Stimulated activated CD4-positive, alpha-beta T cell treated with anti-CD3 and anti-CD28 coated beads, Interleukin-4, amount 100 ng/mL, for 48 hours (primary cell): ENCODE results near the gene KCNV2.
"Not testable (repeated sequence)": the region's sequence is repeated elsewhere in the genome, so short reads cannot be mapped to it uniquely, and the experiment has no call there.

Source experiments
- DNase-seq, 2 donors: peaks; one replicate each; pipeline ENCODE4 v3.0.0-alpha.2; 2020; ENCODE audit warnings: low read depth in 2 of 2

Gene KCNV2

DNA sequence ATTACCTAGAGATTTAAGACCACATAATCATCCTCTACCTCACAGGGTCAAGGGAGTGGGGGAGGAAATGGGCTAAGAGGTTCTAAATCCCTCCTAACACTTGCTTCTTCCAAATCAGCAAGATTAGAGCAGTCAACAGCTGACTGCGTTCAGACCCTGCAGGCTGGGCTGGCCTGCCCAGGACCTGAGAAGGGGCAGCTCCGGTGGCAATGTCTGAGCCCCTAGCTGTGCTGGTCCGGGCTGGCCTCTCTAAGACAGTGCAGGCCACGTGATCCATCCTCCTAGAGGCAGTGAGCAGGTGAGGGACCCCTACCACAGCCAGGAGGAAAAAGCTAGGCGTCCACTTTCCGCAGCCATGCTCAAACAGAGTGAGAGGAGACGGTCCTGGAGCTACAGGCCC is at the start of gene KCNV2:
Gene KCNV2, plus strand, starts transcription at position 126 of the 400 bp plus-strand sequence. Its CDS starts 230 bp downstream, at position 356.
- DNase-seq, result no peak

DNA sequence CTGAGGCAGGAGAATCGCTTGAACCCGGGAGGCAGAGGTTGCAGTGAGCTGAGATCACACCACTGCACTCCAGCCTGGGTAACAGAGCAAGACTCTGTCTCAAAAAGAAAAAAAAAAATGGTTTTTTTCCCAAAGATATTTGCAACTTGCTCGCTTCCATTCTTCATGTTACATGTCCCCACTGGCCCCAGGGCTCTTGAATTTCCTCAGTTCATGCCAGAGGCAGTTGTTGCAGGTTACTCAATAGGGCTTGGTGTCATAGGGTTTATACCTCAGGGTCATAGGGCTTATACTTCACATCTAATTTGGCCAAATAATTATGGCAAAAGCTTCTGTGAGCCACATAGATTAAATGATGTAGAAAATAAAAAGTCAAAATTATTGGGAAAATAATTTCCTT is 44.1 kb upstream of the KCNV2 start:
- DNase-seq, result no peak

DNA sequence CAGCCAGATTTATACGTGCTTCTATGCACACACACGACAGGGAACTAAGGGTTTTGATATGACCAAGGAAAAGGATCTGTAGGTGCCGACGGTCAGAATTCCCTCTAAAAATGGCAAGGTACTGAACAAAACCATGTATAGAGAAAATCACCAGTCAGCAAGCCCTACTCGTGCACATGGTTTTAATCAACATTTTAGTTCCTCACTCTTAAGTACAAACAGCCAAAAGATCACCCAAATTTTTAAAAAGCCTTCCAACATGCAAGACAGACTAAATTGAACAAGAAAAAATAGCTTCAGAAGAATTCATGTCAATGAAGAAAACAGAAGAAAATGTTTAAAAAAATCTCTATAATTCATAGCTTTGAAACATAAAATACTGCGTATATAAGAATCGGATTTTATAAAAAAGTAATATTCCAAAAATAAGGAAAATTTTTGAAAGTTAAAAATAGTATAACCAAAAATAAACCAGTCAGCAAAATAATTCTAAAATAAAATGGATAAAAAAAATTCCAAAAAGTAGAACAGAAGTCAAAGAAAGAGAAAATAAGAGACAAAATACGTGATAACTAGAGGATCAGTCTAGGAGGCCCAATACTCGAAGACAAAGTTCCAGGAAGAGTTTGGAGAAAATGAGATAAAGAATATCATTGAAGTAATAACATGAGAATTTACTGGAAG is 43.0 kb upstream of the KCNV2 start:
- no peak for DNase-seq

DNA sequence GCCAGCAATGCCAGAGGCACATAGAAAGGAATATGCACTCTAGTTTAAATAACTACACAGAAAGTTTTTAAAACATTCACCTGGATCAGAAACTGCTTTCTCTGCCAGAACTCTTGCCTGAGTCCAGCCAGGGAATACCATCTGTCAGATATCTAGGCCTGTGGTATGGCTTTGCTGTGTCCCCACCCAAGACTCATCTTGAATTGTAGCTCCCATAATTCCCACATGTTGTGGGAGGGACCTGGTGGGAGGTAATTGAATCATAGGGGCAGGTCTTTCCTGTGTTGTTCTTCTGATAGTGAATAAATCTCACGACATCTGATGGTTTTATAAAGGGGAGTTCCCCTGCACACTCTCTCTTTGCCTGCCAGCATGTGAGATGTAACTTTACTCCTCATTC is 41.5 kb upstream of the KCNV2 start:
- DNase-seq, result no peak

DNA sequence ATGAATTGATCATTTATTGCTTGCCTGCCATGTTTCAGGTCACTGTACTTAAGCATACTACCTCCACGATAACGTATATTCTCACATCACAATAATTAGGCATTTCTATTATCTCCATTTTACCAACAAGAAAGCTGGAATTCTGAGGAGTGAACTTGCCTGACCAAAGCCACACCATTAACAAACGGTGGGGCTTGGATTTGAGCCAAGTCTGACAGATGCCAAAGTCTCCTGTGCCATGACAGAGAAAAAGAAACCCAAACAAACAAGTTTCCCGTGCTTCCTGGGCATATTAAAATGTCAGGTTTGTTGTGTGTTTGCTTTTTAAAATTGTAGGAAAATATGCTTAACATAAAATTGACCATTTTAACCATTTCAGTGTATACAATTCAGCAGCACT is 40.8 kb upstream of the KCNV2 start:
- DNase-seq, result no peak

DNA sequence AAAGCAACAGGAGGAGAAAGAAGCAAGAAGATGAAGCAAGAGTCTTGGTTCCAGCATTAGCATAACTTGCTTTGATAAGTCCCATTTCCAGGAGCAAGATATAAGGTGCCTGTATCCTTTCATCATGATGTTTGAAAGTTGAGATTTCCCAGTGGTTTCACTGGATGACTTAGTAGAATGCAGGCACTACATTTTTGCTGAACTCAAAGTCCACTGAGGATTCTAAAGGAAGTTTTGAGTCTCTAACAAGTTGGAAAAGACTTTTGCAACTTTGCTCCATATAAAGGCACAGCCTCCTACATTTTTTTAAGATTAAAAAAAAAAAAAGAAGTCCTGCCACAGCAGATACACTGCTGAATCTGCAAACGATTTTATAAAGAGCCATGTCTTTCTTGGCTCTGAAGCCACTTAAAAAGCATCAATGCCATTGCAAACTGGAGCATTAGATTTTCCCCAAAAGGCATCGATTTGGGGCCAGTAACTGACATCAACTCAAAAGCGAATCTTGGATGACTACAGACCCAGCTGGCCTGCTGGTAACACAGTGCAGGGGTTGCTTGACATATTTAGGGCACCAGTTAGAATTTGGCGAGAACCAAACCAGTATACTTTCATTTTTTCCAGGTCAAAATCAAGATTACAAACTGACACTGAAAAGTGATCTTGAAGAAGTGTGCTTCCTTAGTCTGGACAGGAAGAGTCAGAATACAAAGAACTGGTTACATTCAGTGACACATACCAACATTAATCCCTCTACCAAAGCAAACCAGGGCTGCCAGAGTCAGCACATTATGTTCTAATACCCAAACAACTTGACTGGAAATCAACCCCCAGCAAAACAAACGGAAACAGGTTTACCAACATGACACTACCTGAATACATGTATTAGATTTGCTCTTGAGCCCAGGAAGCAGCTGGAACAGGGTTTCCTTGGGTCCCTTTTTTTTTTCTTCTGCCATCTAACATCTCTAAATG is 39.1 kb upstream of the KCNV2 start:
- no peak for DNase-seq

DNA sequence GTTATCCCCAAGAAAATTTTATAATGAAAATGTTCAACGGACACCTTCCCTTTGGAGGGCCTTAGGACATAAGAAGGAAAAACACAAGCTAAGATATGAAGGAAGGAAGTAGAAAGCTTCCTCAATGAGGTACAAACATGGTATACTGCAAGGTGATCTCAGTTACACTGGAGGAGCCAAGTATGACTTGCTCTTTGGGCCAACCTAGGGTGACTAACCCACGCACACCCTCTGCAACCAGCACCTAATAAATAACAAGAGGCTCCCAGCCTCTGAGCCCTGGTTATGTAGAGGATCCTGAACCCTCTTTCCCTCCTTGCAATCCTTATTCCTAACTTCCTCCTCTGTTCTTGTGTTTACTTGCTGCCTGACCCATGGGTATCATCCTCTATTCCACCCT is 38.3 kb upstream of the KCNV2 start:
- no peak for DNase-seq

DNA sequence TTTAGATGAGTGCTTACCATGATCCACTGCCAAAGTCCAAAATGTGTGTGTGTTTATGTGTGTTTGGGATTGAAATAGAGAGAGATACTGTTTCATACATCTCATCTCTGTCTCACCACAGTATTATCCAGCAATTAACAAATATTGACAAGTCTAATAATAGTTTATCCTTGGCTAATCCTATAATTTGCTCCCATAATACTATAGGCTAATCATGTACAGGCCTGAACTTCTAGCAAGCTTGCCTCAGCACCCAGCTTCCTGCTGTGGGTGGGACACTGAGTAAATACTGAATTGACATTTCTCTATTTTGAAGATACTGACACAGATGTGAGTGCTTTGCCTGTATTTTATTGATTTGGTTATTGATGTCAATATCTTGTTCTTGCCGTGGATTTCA is 35.3 kb upstream of the KCNV2 start:
- no peak for DNase-seq

DNA sequence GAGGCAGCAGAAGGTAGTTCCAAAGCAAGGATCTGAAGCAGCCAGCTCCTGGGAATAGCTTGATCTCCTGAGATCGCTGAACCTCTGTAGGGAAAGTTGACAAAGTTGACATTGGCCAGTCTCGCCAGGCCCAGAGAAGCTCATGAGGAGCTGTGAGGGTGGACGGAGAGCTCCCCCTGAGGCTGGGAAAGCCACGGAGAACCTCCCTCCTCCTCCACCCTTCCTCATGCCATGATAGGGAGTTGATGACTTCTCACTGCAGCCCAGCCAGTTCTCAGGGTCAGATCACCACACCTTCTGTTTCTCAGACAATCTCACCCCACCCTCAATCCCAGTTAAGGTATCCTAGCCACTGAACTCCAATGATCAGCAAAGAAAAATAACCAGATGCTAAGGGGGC is 30.4 kb upstream of the KCNV2 start:
- DNase-seq, result no peak

DNA sequence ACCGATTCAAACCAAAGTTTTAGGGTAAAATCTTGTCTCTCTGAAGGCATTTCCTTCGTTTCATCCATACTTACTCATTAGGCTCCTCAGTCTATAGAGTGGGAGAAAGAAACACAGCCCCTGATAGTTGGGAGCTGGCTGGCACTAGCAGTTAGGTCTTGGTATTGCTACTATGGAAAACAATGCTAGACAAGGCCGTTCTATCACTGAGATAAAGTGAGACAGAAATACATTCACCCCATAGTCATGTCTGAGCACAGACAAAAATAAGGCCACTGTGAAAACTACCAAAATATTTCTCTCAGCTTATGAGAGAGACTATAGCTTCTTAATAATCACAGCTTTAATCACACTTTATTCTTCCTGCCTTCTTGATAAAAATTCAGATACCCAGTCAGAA is 28.7 kb upstream of the KCNV2 start:
- DNase-seq, result no peak

DNA sequence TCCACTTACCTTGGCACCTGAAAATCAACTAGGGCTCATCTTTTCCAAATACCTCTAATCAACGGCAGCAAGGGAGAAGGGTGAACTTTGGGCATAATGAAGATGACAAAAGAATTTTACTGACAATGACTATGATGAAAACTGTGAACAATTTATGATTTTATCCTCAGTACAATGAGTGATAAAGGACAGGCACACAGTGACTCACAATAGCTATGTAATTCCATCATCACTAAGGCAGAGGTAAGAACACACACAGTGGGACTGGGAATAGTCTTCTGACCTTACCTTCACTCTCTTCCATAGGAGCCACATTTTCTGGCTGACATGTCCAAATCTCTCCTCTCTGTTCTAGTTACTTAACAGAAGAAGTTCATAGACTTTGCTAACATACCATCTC is 26.1 kb upstream of the KCNV2 start:
- DNase-seq, result no peak

DNA sequence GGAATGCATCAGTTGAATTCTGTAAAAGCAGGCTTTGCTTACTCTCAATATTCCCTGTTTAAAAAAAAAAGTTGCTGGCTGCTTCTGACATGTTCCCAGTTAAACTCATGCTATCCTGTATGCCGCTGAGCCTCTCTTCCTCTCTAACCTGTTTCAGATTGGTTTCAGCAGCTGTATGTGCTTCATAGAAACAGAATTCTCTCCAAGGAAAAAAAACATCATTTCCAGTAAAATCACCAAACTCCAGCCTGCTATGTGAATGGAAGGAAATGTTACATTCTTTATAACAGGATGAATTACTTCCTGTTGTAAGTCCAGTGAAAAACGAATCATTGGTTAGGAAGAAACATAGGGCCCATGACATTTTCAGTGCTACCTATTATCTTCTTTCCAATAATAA is 25.7 kb upstream of the KCNV2 start:
- no peak for DNase-seq

DNA sequence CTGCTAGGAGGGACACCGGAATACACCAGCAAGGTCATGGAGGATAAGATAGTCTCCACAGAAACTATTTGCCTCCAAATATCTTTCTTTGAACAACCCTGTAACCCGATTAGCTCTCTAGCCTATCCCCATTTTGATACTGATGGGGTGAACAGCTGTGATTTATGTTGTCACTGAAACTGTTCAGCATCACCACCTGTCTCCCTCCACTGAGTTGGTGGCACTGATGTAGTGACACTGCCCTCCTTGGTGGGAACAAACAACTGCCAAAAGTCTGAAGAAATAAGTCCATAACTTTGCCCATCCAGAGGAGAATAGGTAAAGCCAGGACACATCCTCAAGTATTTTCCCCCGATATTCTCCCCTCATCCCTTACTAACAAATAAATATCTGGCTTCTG is 24.3 kb upstream of the KCNV2 start:
- no peak for DNase-seq

DNA sequence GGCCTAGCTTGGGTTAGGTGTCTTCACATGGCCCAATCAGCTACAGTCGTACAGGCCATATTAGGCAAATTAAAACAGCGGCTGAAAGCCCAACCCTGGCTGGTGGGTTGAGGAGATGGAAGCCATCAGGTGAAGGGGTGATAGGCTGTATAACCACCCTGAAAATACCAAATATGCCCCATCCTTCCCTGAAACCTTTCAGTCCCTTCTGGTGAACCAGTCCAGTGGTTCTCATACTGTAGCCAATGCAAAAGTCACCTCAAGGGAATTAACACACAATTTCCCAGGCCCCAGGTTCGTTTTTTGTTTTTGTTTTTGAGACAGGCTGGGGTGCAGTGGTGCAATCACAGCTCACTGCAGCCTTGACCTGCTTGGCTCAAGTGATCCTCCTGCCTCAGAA is 19.8 kb upstream of the KCNV2 start:
- DNase-seq, result no peak

DNA sequence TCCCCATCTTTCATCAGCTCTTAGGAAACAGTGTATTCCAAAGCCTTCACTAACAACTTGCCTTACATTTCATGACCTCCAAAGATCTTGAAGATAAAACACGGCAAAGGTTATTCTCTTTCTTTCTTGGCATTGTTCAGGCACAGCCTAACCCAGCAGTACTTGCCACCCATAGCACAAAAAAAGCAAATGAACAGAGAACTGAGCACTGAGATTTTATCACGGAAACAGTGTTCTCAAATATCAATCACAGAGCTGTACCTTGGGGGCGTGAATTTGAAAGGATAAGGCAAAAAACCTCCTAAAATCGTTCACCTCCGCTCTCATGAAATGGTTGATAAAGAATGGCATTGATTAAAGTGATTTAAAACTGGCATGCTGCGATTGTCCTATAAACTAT is 16.9 kb upstream of the KCNV2 start:
- no peak for DNase-seq

DNA sequence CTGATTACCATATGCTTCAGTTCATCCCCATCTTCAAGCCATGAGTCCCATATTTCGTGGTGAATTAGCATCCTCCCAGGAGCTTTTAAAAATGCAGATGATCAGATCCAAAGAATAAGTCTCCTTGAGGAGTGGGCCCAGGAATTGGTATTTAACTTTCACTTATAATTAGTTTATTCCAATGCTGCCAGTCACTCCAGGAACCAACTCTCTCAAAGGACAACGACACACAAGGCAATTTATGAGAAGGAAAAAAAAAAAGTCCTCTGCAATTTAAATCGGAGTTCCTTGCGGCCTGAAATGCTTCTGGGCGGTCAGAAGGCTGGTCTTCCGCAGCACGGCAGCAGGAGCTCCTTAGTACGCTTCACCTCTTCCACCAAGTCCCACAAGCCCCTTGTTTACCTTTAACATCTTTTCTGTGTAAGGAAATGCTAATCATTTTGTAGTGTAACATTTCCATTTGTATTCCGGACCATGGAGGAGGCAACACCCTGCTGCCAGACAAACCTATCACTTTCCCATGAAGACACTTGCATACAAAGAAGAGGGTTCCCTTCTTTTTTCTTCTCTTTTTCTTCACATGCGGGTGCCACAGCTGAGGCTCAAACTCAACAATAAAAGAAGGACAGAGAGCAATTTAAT is 16.3 kb upstream of the KCNV2 start:
- no peak for DNase-seq

DNA sequence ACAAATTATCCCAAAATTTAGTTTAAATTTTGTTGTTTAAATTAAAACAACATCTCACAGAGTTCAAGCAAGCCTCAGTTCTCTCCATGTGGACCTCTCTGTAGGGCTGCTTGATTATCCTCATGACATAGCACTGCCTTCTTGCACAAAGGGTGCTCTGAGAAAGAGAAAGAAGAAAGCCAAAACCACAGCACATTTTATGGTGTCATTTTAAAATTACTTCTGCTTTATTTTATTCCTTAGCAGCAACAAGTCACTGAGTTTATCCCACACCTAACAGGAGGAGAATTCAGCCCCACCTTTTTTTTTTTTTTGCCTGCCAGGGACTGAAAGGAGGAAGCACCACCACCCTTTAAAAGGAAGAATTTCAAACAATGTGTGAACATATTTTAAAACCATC is 12.8 kb upstream of the KCNV2 start:
- DNase-seq, result no peak

DNA sequence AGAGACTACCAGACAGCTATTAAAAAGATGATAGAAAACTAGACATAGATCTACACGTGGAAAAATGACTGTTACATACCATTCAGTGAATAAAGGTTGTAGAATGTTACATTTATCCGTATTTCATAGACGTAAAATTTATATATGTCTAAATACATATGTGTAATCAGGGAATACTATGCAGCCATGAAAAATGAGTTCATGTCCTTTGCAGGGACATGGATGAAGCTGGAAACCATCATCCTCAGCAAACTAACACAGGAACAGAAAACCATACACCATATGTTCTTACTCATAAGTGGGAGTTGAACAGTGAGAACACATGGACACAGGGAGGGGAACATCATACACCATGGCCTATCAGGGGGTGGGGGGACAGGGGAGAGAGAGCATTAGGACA is 10.1 kb upstream of the KCNV2 start:
- DNase-seq, result not testable (repeated sequence)

DNA sequence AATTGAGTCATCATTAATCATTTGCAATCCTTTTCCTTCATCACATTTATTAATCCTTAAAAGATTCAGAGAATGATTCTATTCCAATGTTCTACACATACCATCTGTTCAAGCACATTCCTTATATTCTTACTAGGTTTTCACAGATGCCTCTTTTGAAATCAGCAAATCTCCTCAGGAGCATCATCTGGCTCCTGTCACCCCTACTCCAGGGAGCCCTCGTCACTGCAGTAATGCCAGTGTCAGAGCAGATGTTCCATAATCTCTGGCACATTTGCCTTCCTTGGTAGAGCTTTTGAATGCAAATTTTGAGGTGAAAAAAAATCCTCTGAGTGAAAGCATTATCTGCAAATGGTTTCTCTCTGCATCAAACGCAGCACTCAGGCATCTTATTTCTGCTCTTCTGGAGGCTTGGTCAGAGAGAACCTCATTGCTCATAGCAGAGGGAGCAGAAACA is 7.6 kb upstream of the KCNV2 start:
- DNase-seq, result no peak

DNA sequence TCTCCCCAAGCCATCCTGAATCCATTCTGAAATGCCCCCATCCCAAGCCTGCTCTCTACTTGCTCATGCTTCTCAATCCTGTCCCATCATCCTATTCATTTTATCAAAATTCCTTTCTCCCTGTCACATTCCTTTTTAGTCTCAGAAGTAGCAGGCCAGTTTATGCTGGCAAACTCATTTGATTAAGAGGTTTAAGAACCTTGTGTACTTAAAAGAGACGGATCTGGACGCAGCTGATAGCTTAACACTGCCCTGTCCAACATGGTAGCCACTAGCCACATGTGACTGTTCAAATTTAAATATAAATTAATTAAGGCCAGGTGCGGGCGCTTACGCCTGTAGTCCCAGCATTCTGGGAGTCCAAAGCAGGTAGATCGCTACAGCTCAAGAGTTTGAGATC is 5.6 kb upstream of the KCNV2 start:
- DNase-seq, result no peak

DNA sequence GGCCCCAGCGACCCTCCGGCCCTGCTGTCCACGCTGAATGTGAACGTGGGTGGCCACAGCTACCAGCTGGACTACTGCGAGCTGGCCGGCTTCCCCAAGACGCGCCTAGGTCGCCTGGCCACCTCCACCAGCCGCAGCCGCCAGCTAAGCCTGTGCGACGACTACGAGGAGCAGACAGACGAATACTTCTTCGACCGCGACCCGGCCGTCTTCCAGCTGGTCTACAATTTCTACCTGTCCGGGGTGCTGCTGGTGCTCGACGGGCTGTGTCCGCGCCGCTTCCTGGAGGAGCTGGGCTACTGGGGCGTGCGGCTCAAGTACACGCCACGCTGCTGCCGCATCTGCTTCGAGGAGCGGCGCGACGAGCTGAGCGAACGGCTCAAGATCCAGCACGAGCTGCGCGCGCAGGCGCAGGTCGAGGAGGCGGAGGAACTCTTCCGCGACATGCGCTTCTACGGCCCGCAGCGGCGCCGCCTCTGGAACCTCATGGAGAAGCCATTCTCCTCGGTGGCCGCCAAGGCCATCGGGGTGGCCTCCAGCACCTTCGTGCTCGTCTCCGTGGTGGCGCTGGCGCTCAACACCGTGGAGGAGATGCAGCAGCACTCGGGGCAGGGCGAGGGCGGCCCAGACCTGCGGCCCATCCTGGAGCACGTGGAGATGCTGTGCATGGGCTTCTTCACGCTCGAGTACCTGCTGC is 839 bp downstream of the KCNV2 start:
- no peak for DNase-seq

DNA sequence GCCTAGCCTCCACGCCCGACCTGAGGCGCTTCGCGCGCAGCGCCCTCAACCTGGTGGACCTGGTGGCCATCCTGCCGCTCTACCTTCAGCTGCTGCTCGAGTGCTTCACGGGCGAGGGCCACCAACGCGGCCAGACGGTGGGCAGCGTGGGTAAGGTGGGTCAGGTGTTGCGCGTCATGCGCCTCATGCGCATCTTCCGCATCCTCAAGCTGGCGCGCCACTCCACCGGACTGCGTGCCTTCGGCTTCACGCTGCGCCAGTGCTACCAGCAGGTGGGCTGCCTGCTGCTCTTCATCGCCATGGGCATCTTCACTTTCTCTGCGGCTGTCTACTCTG is 1.4 kb downstream of the KCNV2 start:
- DNase-seq, result no peak
